Esophagus muscularis mucosa (tissue), 4 donors: ENCODE measurements around the gene THOC6.

Source experiments
- EP300 ChIP-seq: sonication (generic); formaldehyde crosslinking; IDR thresholded peaks from one replicate; pipeline ENCODE4 v1.6.1; 2017; ENCODE audit warnings: antibody characterized with exemption
- POLR2A ChIP-seq: fragments of 450-650 bp; IDR thresholded peaks from one replicate; pipeline ENCODE4 v1.6.1; 2017; ENCODE audit warnings: antibody characterized with exemption, moderate library complexity, mild to moderate bottlenecking, low read depth
- POLR2AphosphoS5 ChIP-seq, 2 donors: sonication (generic); formaldehyde crosslinking; IDR thresholded peaks; one replicate each; pipeline ENCODE4 v1.6.1; 2017; ENCODE audit warnings: antibody characterized with exemption in 2 of 2
- TF ChIP-seq, protein P1 (sequence below), 3 experiments: fragments of 200-600 bp in 2 of 3; fragments of 450-650 bp in 1 of 3; sonication (generic) in 2 of 3; IDR thresholded peaks; one replicate each; pipeline ENCODE4 v1.5.1; 2017 to 2019; ENCODE audit warnings: antibody characterized with exemption in 3 of 3, mild to moderate bottlenecking in 2 of 3, moderate library complexity in 1 of 3

DNA sequence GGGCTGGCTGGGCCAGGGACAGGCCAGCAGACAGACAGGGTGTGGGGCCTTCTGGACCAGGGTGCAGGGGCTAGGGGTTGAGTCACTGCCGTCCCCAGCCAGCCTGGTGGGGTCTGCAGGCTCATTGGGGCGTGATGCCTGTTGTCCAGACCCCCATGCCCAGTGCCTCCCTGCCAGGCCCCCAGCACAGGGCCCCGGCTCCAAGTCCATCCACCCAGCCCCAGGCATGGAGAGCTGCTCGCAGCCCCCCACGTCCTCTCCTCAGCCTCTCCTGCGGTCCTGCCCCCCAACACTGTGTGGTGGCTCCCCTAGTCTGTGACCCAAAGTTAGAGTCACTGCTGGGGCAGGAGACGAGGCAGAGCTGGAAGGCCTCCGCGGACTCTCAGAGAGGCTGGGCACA, 36.5 kb upstream of the THOC6 start:
- TF ChIP-seq POLR2A = no peak
- TF ChIP-seq, protein P1, sequence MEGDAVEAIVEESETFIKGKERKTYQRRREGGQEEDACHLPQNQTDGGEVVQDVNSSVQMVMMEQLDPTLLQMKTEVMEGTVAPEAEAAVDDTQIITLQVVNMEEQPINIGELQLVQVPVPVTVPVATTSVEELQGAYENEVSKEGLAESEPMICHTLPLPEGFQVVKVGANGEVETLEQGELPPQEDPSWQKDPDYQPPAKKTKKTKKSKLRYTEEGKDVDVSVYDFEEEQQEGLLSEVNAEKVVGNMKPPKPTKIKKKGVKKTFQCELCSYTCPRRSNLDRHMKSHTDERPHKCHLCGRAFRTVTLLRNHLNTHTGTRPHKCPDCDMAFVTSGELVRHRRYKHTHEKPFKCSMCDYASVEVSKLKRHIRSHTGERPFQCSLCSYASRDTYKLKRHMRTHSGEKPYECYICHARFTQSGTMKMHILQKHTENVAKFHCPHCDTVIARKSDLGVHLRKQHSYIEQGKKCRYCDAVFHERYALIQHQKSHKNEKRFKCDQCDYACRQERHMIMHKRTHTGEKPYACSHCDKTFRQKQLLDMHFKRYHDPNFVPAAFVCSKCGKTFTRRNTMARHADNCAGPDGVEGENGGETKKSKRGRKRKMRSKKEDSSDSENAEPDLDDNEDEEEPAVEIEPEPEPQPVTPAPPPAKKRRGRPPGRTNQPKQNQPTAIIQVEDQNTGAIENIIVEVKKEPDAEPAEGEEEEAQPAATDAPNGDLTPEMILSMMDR (IDR thresholded peaks at IDR 0.05) = no peak
- TF ChIP-seq EP300 = no peak
- TF ChIP-seq POLR2AphosphoS5 (IDR thresholded peaks at IDR 0.05) = no peak
